ENCODE measurements around the gene PIKFYVE.

PIKFYVE gene

GRCh38 chr2:208279236-208279635 is 13.2 kb downstream of the PIKFYVE start:
- Histone ChIP-seq H3K9me3 (ENCODE audit: low read length) (no peaks in the 10 kb centered on the region), H3K9ac (ENCODE audit: low read length) (no peak overlapping the region), H3K4me3 (ENCODE audit: low read depth in 1 of 2, low read length in 2 of 2) (no peak overlapping the region), H3K27ac (ENCODE audit: low read depth, low read length) (no peak overlapping the region), H3K27me3 (ENCODE audit: control insufficient read depth in 1 of 2, insufficient read depth in 2 of 2, low read length in 2 of 2) (no peaks in the 10 kb centered on the region), H3K4me1 (ENCODE audit: insufficient read depth, low read length) (no peaks in the 10 kb centered on the region), H3K36me3 (ENCODE audit: insufficient read depth, low read length) (peaks cover 74% of the 10 kb centered on the region)

GRCh38 chr2:208280234-208280633 is 14.2 kb downstream of the PIKFYVE start:
- H3K4me1 ChIP-seq (ENCODE audit: insufficient read depth, low read length), result no peaks in the 10 kb centered on the region
- peaks cover 64% of the 10 kb centered on the region for H3K36me3 ChIP-seq (ENCODE audit: insufficient read depth, low read length)
- no peaks in the 10 kb centered on the region for H3K9me3 ChIP-seq (ENCODE audit: low read length)
- H3K9ac ChIP-seq (ENCODE audit: low read length), result no peak overlapping the region
- H3K27me3 ChIP-seq (ENCODE audit: control insufficient read depth in 1 of 2, insufficient read depth in 2 of 2, low read length in 2 of 2), result no peaks in the 10 kb centered on the region
- H3K27ac ChIP-seq (ENCODE audit: low read depth, low read length), result no peak overlapping the region
- no peak overlapping the region for H3K4me3 ChIP-seq (ENCODE audit: low read depth in 1 of 2, low read length in 2 of 2)

GRCh38 chr2:208280933-208281332 is 14.9 kb downstream of the PIKFYVE start:
- Histone ChIP-seq H3K27ac (ENCODE audit: low read depth, low read length) (no peak overlapping the region), H3K9me3 (ENCODE audit: low read length) (no peaks in the 10 kb centered on the region), H3K4me1 (ENCODE audit: insufficient read depth, low read length) (no peaks in the 10 kb centered on the region), H3K9ac (ENCODE audit: low read length) (no peak overlapping the region), H3K4me3 (ENCODE audit: low read depth in 1 of 2, low read length in 2 of 2) (no peak overlapping the region), H3K36me3 (ENCODE audit: insufficient read depth, low read length) (peaks cover 62% of the 10 kb centered on the region), H3K27me3 (ENCODE audit: control insufficient read depth in 1 of 2, insufficient read depth in 2 of 2, low read length in 2 of 2) (no peaks in the 10 kb centered on the region)

GRCh38 chr2:208285853-208286252 is 19.8 kb downstream of the PIKFYVE start:
- no peaks in the 10 kb centered on the region for H3K9me3 ChIP-seq (ENCODE audit: low read length)
- H3K9ac ChIP-seq (ENCODE audit: low read length), result no peak overlapping the region
- no peaks in the 10 kb centered on the region for H3K27me3 ChIP-seq (ENCODE audit: control insufficient read depth in 1 of 2, insufficient read depth in 2 of 2, low read length in 2 of 2)
- H3K36me3 ChIP-seq (ENCODE audit: insufficient read depth, low read length), result peaks cover 46% of the 10 kb centered on the region
- no peak overlapping the region for H3K27ac ChIP-seq (ENCODE audit: low read depth, low read length)
- no peaks in the 10 kb centered on the region for H3K4me1 ChIP-seq (ENCODE audit: insufficient read depth, low read length)
- no peak overlapping the region for H3K4me3 ChIP-seq (ENCODE audit: low read depth in 1 of 2, low read length in 2 of 2)

GRCh38 chr2:208294482-208295024 is 28.5 kb downstream of the PIKFYVE start:
- no peak overlapping the region for H3K9ac ChIP-seq (ENCODE audit: low read length)
- H3K4me3 ChIP-seq (ENCODE audit: low read depth in 1 of 2, low read length in 2 of 2), result no peak overlapping the region
- no peaks in the 10 kb centered on the region for H3K4me1 ChIP-seq (ENCODE audit: insufficient read depth, low read length)
- H3K36me3 ChIP-seq (ENCODE audit: insufficient read depth, low read length), result peaks cover 32% of the 10 kb centered on the region
- H3K27ac ChIP-seq (ENCODE audit: low read depth, low read length), result no peak overlapping the region
- H3K27me3 ChIP-seq (ENCODE audit: control insufficient read depth in 1 of 2, insufficient read depth in 2 of 2, low read length in 2 of 2), result no peaks in the 10 kb centered on the region
- H3K9me3 ChIP-seq (ENCODE audit: low read length), result no peaks in the 10 kb centered on the region

- no peaks in the 10 kb centered on the region for H3K9me3 ChIP-seq (ENCODE audit: low read length)
- H3K9ac ChIP-seq (ENCODE audit: low read length), result no peak overlapping the region
- peaks cover 30% of the 10 kb centered on the region for H3K36me3 ChIP-seq (ENCODE audit: insufficient read depth, low read length)
- no peaks in the 10 kb centered on the region for H3K27me3 ChIP-seq (ENCODE audit: control insufficient read depth in 1 of 2, insufficient read depth in 2 of 2, low read length in 2 of 2)
- no peak overlapping the region for H3K27ac ChIP-seq (ENCODE audit: low read depth, low read length)
- H3K4me3 ChIP-seq (ENCODE audit: low read depth in 1 of 2, low read length in 2 of 2), result no peak overlapping the region
- H3K4me1 ChIP-seq (ENCODE audit: insufficient read depth, low read length), result no peaks in the 10 kb centered on the region
These were observed 29.8 kb downstream of the PIKFYVE start for GRCh38 chr2:208295834-208296233.

- H3K9ac ChIP-seq (ENCODE audit: low read length), result no peak overlapping the region
- H3K9me3 ChIP-seq (ENCODE audit: low read length), result no peaks in the 10 kb centered on the region
- peaks cover 34% of the 10 kb centered on the region for H3K36me3 ChIP-seq (ENCODE audit: insufficient read depth, low read length)
- no peaks in the 10 kb centered on the region for H3K4me1 ChIP-seq (ENCODE audit: insufficient read depth, low read length)
- no peak overlapping the region for H3K27ac ChIP-seq (ENCODE audit: low read depth, low read length)
- H3K4me3 ChIP-seq (ENCODE audit: low read depth in 1 of 2, low read length in 2 of 2), result no peak overlapping the region
- no peaks in the 10 kb centered on the region for H3K27me3 ChIP-seq (ENCODE audit: control insufficient read depth in 1 of 2, insufficient read depth in 2 of 2, low read length in 2 of 2)
These were observed 30.6 kb downstream of the PIKFYVE start for GRCh38 chr2:208296610-208297009.

- Histone ChIP-seq H3K27ac (ENCODE audit: low read depth, low read length) (no peak overlapping the region), H3K4me1 (ENCODE audit: insufficient read depth, low read length) (no peaks in the 10 kb centered on the region), H3K9me3 (ENCODE audit: low read length) (no peaks in the 10 kb centered on the region), H3K36me3 (ENCODE audit: insufficient read depth, low read length) (peaks cover 43% of the 10 kb centered on the region), H3K4me3 (ENCODE audit: low read depth in 1 of 2, low read length in 2 of 2) (no peak overlapping the region), H3K27me3 (ENCODE audit: control insufficient read depth in 1 of 2, insufficient read depth in 2 of 2, low read length in 2 of 2) (no peaks in the 10 kb centered on the region), H3K9ac (ENCODE audit: low read length) (no peak overlapping the region)
These were observed 31.9 kb downstream of the PIKFYVE start for GRCh38 chr2:208297961-208298360.

GRCh38 chr2:208300847-208301618 is 35.0 kb downstream of the PIKFYVE start:
- H3K9me3 ChIP-seq (ENCODE audit: low read length), result no peaks in the 10 kb centered on the region
- H3K27ac ChIP-seq (ENCODE audit: low read depth, low read length), result no peak overlapping the region
- no peak overlapping the region for H3K4me3 ChIP-seq (ENCODE audit: low read depth in 1 of 2, low read length in 2 of 2)
- H3K27me3 ChIP-seq (ENCODE audit: control insufficient read depth in 1 of 2, insufficient read depth in 2 of 2, low read length in 2 of 2), result no peaks in the 10 kb centered on the region
- no peaks in the 10 kb centered on the region for H3K4me1 ChIP-seq (ENCODE audit: insufficient read depth, low read length)
- H3K36me3 ChIP-seq (ENCODE audit: insufficient read depth, low read length), result peaks cover 46% of the 10 kb centered on the region
- H3K9ac ChIP-seq (ENCODE audit: low read length), result no peak overlapping the region

GRCh38 chr2:208304157-208304556 is 38.1 kb downstream of the PIKFYVE start:
- H3K27me3 ChIP-seq (ENCODE audit: control insufficient read depth in 1 of 2, insufficient read depth in 2 of 2, low read length in 2 of 2), result no peaks in the 10 kb centered on the region
- H3K27ac ChIP-seq (ENCODE audit: low read depth, low read length), result no peak overlapping the region
- H3K9ac ChIP-seq (ENCODE audit: low read length), result no peak overlapping the region
- no peak overlapping the region for H3K4me3 ChIP-seq (ENCODE audit: low read depth in 1 of 2, low read length in 2 of 2)
- no peaks in the 10 kb centered on the region for H3K9me3 ChIP-seq (ENCODE audit: low read length)
- H3K4me1 ChIP-seq (ENCODE audit: insufficient read depth, low read length), result no peaks in the 10 kb centered on the region
- H3K36me3 ChIP-seq (ENCODE audit: insufficient read depth, low read length), result peaks cover 42% of the 10 kb centered on the region

GRCh38 chr2:208304695-208305094 is 38.6 kb downstream of the PIKFYVE start:
- Histone ChIP-seq H3K9me3 (ENCODE audit: low read length) (no peaks in the 10 kb centered on the region), H3K36me3 (ENCODE audit: insufficient read depth, low read length) (peaks cover 38% of the 10 kb centered on the region), H3K4me1 (ENCODE audit: insufficient read depth, low read length) (no peaks in the 10 kb centered on the region), H3K27ac (ENCODE audit: low read depth, low read length) (no peak overlapping the region), H3K27me3 (ENCODE audit: control insufficient read depth in 1 of 2, insufficient read depth in 2 of 2, low read length in 2 of 2) (no peaks in the 10 kb centered on the region), H3K4me3 (ENCODE audit: low read depth in 1 of 2, low read length in 2 of 2) (no peak overlapping the region), H3K9ac (ENCODE audit: low read length) (no peak overlapping the region)

- peaks cover 5% of the 10 kb centered on the region for H3K4me1 ChIP-seq (ENCODE audit: insufficient read depth, low read length)
- no peaks in the 10 kb centered on the region for H3K27me3 ChIP-seq (ENCODE audit: control insufficient read depth in 1 of 2, insufficient read depth in 2 of 2, low read length in 2 of 2)
- no peak overlapping the region for H3K27ac ChIP-seq (ENCODE audit: low read depth, low read length)
- no peaks in the 10 kb centered on the region for H3K9me3 ChIP-seq (ENCODE audit: low read length)
- peaks cover 24% of the 10 kb centered on the region for H3K36me3 ChIP-seq (ENCODE audit: insufficient read depth, low read length)
- no peak overlapping the region for H3K9ac ChIP-seq (ENCODE audit: low read length)
- no peak overlapping the region for H3K4me3 ChIP-seq (ENCODE audit: low read depth in 1 of 2, low read length in 2 of 2)
These were observed 40.2 kb downstream of the PIKFYVE start for GRCh38 chr2:208306291-208306690.
